PC-3 (cell line): ENCODE measurements around the gene HDAC4. TPM values are rescaled to one million over a fixed set of nuclear protein-coding genes. Genes with fewer than 3 reads are reported as not detected.

Experiments
- ATAC-seq: fragments of 200-7000 bp; cut with Tn5 transposase; 2 replicates; pipeline ENCODE4 v1.9.1; 2020; ENCODE audit warnings: mild to moderate bottlenecking, moderate library complexity
- BruUV-seq: library from RNA; stranded (reverse); fragments of 400-500 nt; replicated peaks from 2 replicates; lab custom pipeline; 2021; lab: Mats Ljungman, UMichigan
- CTCF ChIA-PET: fragments of 300-600 bp; sonication (Branson Sonifier 250); formaldehyde crosslinking; loops from one replicate; lab custom pipeline; 2022; ENCODE audit warnings: antibody characterized with exemption; lab: Charles Lee
- POLR2A ChIA-PET: fragments of 300-600 bp; sonication (Branson Sonifier 250); formaldehyde crosslinking; loops from one replicate; lab custom pipeline; 2022; ENCODE audit warnings: antibody characterized with exemption; ENCODE audit not compliant: unreplicated experiment; lab: Charles Lee
- DNase-seq: peaks from one replicate; pipeline ENCODE4 v3.0.0-alpha.2; 2015
- H2AFZ ChIP-seq: fragments of 300-600 bp; sonication (generic); 2 replicates; pipeline ENCODE4 v1.6.0; 2016; ENCODE audit warnings: antibody characterized with exemption, low read length
- H3F3A ChIP-seq: fragments of 300-600 bp; sonication (generic); one replicate; pipeline ENCODE4 v1.6.0; 2017; ENCODE audit warnings: antibody characterized with exemption, low read length, control low read depth, mild to moderate bottlenecking; ENCODE audit not compliant: unreplicated experiment
- H3K27ac ChIP-seq: fragments of 300-600 bp; sonication (generic); 2 replicates; pipeline ENCODE4 v1.5.1; 2016; ENCODE audit warnings: mild to moderate bottlenecking, low read length
- H3K27me3 ChIP-seq: fragments of 300-600 bp; sonication (generic); 2 replicates; pipeline ENCODE4 v1.6.1; 2016; ENCODE audit warnings: low read length, mixed read lengths
- H3K36me3 ChIP-seq: fragments of 300-600 bp; sonication (generic); 2 replicates; pipeline ENCODE4 v1.6.1; 2016; ENCODE audit warnings: low read depth, mixed run types, low read length, mixed read lengths
- H3K4me1 ChIP-seq: fragments of 300-600 bp; sonication (generic); 2 replicates; pipeline ENCODE4 v1.5.1; 2016; ENCODE audit warnings: low read length; ENCODE audit not compliant: insufficient read depth
- H3K4me2 ChIP-seq: fragments of 300-600 bp; sonication (generic); 2 replicates; pipeline ENCODE4 v1.6.0; 2016; ENCODE audit warnings: low read length
- H3K4me3 ChIP-seq: fragments of 300-600 bp; sonication (generic); 2 replicates; pipeline ENCODE4 v1.5.1; 2016; ENCODE audit warnings: mild to moderate bottlenecking, low read length, mixed read lengths
- H3K79me2 ChIP-seq: fragments of 300-600 bp; sonication (generic); 2 replicates; pipeline ENCODE4 v1.6.1; 2017; ENCODE audit warnings: low read length, mixed read lengths
- H3K9ac ChIP-seq: fragments of 300-600 bp; sonication (generic); 2 replicates; pipeline ENCODE4 v1.6.0; 2016; ENCODE audit warnings: mild to moderate bottlenecking, low read length
- H3K9me2 ChIP-seq: fragments of 300-600 bp; sonication (generic); replicated peaks from 2 replicates; pipeline ENCODE4 v1.6.1; 2016; ENCODE audit warnings: mixed run types, low read length, mixed read lengths
- H3K9me3 ChIP-seq: fragments of 300-600 bp; sonication (generic); 2 replicates; pipeline ENCODE4 v1.6.1; 2016; ENCODE audit warnings: low read length, mixed read lengths
- H4K20me1 ChIP-seq: fragments of 300-600 bp; sonication (generic); 2 replicates; pipeline ENCODE4 v1.6.1; 2016; ENCODE audit warnings: low read length, mixed read lengths
- CTCF ChIP-seq: fragments of 300-600 bp; sonication (generic); conservative IDR thresholded peaks from 2 replicates; pipeline ENCODE4 v1.5.1; 2017; ENCODE audit warnings: antibody characterized with exemption, low read depth, mild to moderate bottlenecking, low read length
- EZH2 ChIP-seq: fragments of 300-600 bp; sonication (generic); IDR thresholded peaks from one replicate; pipeline ENCODE4 v1.6.1; 2017; ENCODE audit warnings: antibody characterized with exemption, mild to moderate bottlenecking, low read length; ENCODE audit not compliant: unreplicated experiment
- EZH2phosphoT487 ChIP-seq: fragments of 300-600 bp; sonication (generic); IDR thresholded peaks from 2 replicates; pipeline ENCODE4 v1.6.1; 2018; ENCODE audit warnings: mild to moderate bottlenecking, antibody characterized with exemption, low read length, borderline replicate concordance
- intact Hi-C: fragments of 100-400 bp; cut with micrococcal nuclease; formaldehyde crosslinking; loops from 2 replicates; pipeline ENCODE4 v1.9.0; 2023
- total RNA-seq: library from RNA; depleted of rRNA; stranded (reverse); fragments of >200 nt; gene quantifications from 2 replicates; pipeline ENCODE4 v1.2.3, GENCODE V29; 2014

HDAC4 gene
- total RNA-seq, 1 experiment from 2014 or later: 8.5 TPM

- Histone ChIP-seq H3K9me2 (no peaks in the 10 kb centered on the region), H3K4me3 (no peak overlapping the region), H3K27ac (no peak overlapping the region), H4K20me1 (no peaks in the 10 kb centered on the region), H3K79me2 (no peaks in the 10 kb centered on the region), H3K4me1 (no peaks in the 10 kb centered on the region), H2AFZ (no peak overlapping the region), H3K4me2 (no peak overlapping the region), H3K36me3 (no peaks in the 10 kb centered on the region), H3F3A (no peaks in the 10 kb centered on the region), H3K9me3 (no peaks in the 10 kb centered on the region), H3K27me3 (no peaks in the 10 kb centered on the region), H3K9ac (no peak overlapping the region)
- DNase-seq (no peak), ATAC-seq (no peak)
- CTCF ChIA-PET: no interaction called here
- BruUV-seq: no TSS peak
- intact Hi-C loops: no loop called here
- TF ChIP-seq EZH2 (no peak), CTCF (no peak), EZH2phosphoT487 (no peak)
- POLR2A ChIA-PET: no interaction called here
Measured at GRCh38 chr2:239376942-239377531, 23.8 kb downstream of the HDAC4 start.

GRCh38 chr2:239376351-239376750 lies 24.5 kb downstream of the HDAC4 start:
- POLR2A ChIA-PET: no interaction called here
- Histone ChIP-seq H3K27ac (no peak overlapping the region), H3K9me2 (no peaks in the 10 kb centered on the region), H3K27me3 (no peaks in the 10 kb centered on the region), H3F3A (no peaks in the 10 kb centered on the region), H3K79me2 (no peaks in the 10 kb centered on the region), H4K20me1 (no peaks in the 10 kb centered on the region), H3K4me2 (no peak overlapping the region), H3K36me3 (no peaks in the 10 kb centered on the region), H3K9ac (no peak overlapping the region), H3K4me1 (no peaks in the 10 kb centered on the region), H3K4me3 (no peak overlapping the region), H2AFZ (no peak overlapping the region), H3K9me3 (no peaks in the 10 kb centered on the region)
- CTCF ChIA-PET: no interaction called here
- no peak for ATAC-seq
- DNase-seq: no peak
- no TSS peak for BruUV-seq
- intact Hi-C loops: no loop called here
- TF ChIP-seq CTCF (no peak), EZH2 (no peak), EZH2phosphoT487 (no peak)

- no peaks in the 10 kb centered on the region for H3K27me3 ChIP-seq
- peak; percentile 56 for ATAC-seq
- no peaks in the 10 kb centered on the region for H3K36me3 ChIP-seq
- no peaks in the 10 kb centered on the region for H3K9me3 ChIP-seq
- ChIA-PET CTCF (no interaction called here), POLR2A (no interaction called here)
- no peaks in the 10 kb centered on the region for H4K20me1 ChIP-seq
- intact Hi-C loops: no loop called here
- no peaks in the 10 kb centered on the region for H3F3A ChIP-seq
- H3K4me2 ChIP-seq: no peak overlapping the region
- H3K9me2 ChIP-seq: no peaks in the 10 kb centered on the region
- TF ChIP-seq CTCF: peak; percentile 45
- TF ChIP-seq EZH2: no peak
- DNase-seq: peak; percentile 11
- H3K4me3 ChIP-seq: no peak overlapping the region
- H3K79me2 ChIP-seq: no peaks in the 10 kb centered on the region
- no peak overlapping the region for H3K27ac ChIP-seq
- no peak overlapping the region for H3K9ac ChIP-seq
- H3K4me1 ChIP-seq: no peaks in the 10 kb centered on the region
- no TSS peak for BruUV-seq
- no peak overlapping the region for H2AFZ ChIP-seq
Measured at GRCh38 chr2:239375278-239376061, 25.4 kb downstream of the HDAC4 start.
